Upper lobe of left lung (tissue), 6 donors: ENCODE results near the gene SUMF1. TPM values are rescaled to one million over a fixed set of nuclear protein-coding genes. Genes with fewer than 3 reads are reported as not detected.

Source experiments
- ATAC-seq, 2 donors: fragments of 200-7000 bp; cut with Tn5 transposase; one replicate each; pipeline ENCODE4 v1.9.1; 2022; ENCODE audit warnings: mild to moderate bottlenecking in 2 of 2, moderate library complexity in 2 of 2; ENCODE audit not compliant: low FRiP score in 2 of 2
- DNase-seq, 2 donors: peaks; one replicate each; pipeline ENCODE4 v3.0.0-alpha.2; 2019 to 2020
- H3K27ac ChIP-seq, 4 donors: fragments of 200-600 bp; sonication (generic); one replicate each; pipeline ENCODE4 v1.5.1; 2016 to 2019
- H3K27me3 ChIP-seq, 4 donors: fragments of 200-600 bp; sonication (generic); one replicate each; pipeline ENCODE4 v1.5.1; 2017 to 2019
- H3K36me3 ChIP-seq, 4 donors: fragments of 200-600 bp; sonication (generic); one replicate each; pipeline ENCODE4 v1.5.1; 2016 to 2019
- H3K4me1 ChIP-seq, 4 donors: fragments of 200-600 bp; sonication (generic); one replicate each; pipeline ENCODE4 v1.5.1; 2018 to 2019
- H3K4me3 ChIP-seq, 4 donors: fragments of 200-600 bp; sonication (generic); one replicate each; pipeline ENCODE4 v1.5.1; 2017 to 2019; ENCODE audit warnings: mild to moderate bottlenecking in 2 of 4, moderate library complexity in 1 of 4
- H3K9me3 ChIP-seq, 4 donors: fragments of 200-600 bp; sonication (generic); one replicate each; pipeline ENCODE4 v1.5.1; 2018 to 2019
- EP300 ChIP-seq, 4 donors: sonication (generic); formaldehyde crosslinking; IDR thresholded peaks; one replicate each; pipeline ENCODE4 v1.5.1; 2017; ENCODE audit warnings: antibody characterized with exemption in 4 of 4, control low read depth in 2 of 4
- POLR2A ChIP-seq, 4 donors: fragments of 450-650 bp; IDR thresholded peaks; one replicate each; pipeline ENCODE4 v1.5.1; 2016 to 2017; ENCODE audit warnings: antibody characterized with exemption in 4 of 4, mild to moderate bottlenecking in 2 of 4
- POLR2AphosphoS5 ChIP-seq, 2 donors: sonication (generic); formaldehyde crosslinking; IDR thresholded peaks; one replicate each; pipeline ENCODE4 v1.5.1; 2017; ENCODE audit warnings: antibody characterized with exemption in 2 of 2
- WGBS, 2 donors: methylation state at CpG; one replicate each; pipeline ENCODE4 v1.1.5; 2017 to 2018; 5-methylcytosine and 5-hydroxymethylcytosine counted together
- total RNA-seq, 6 donors: library from RNA; depleted of rRNA in 4 of 6; stranded (reverse); fragments of >200 nt in 4 of 6; gene quantifications; one replicate each; pipeline versions ENCODE4 v1.1.0 to v1.2.1, GENCODE V29; 2016 to 2021
- TF ChIP-seq, protein P1 (sequence below), 6 experiments: fragments of 450-650 bp in 4 of 6; fragments of 200-600 bp in 2 of 6; sonication (generic) in 2 of 6; IDR thresholded peaks; one replicate each; pipeline ENCODE4 v1.5.1; 2016 to 2019; ENCODE audit warnings: antibody characterized with exemption in 6 of 6
- donor health status: DM: no; HTN: no; CAD: no; lungs with moderate emphysema.
- donor health status: DM: no; HTN: yes; CAD: no; lungs with severe emphysema.

The SUMF1 gene
- total RNA-seq, 6 donors from 2014 or later = 34.5 to 63.0 (median 54.0) TPM

GRCh38 chr3:4447295-4447999, 19.6 kb downstream of the SUMF1 start:
- H3K27me3 ChIP-seq = no peaks in the 10 kb centered on the region
- no peak overlapping the region for H3K27ac ChIP-seq
- DNase-seq (no peak), ATAC-seq (no peak)
- no peak overlapping the region for H3K4me3 ChIP-seq
- 81 to 82% methylated on average over 3 of the region's 3 CpGs for WGBS, 2 donors
- no peak for TF ChIP-seq EP300 (IDR thresholded peaks at IDR 0.05)
- TF ChIP-seq POLR2AphosphoS5 (IDR thresholded peaks at IDR 0.05) = no peak
- no peak for TF ChIP-seq POLR2A (IDR thresholded peaks at IDR 0.05)
- TF ChIP-seq, protein P1, sequence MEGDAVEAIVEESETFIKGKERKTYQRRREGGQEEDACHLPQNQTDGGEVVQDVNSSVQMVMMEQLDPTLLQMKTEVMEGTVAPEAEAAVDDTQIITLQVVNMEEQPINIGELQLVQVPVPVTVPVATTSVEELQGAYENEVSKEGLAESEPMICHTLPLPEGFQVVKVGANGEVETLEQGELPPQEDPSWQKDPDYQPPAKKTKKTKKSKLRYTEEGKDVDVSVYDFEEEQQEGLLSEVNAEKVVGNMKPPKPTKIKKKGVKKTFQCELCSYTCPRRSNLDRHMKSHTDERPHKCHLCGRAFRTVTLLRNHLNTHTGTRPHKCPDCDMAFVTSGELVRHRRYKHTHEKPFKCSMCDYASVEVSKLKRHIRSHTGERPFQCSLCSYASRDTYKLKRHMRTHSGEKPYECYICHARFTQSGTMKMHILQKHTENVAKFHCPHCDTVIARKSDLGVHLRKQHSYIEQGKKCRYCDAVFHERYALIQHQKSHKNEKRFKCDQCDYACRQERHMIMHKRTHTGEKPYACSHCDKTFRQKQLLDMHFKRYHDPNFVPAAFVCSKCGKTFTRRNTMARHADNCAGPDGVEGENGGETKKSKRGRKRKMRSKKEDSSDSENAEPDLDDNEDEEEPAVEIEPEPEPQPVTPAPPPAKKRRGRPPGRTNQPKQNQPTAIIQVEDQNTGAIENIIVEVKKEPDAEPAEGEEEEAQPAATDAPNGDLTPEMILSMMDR (IDR thresholded peaks at IDR 0.05) = no peak
- no peaks in the 10 kb centered on the region for H3K9me3 ChIP-seq
- peaks cover 0 to 47% (median 13%) of the 10 kb centered on the region in 4 donors for H3K36me3 ChIP-seq
- no peaks in the 10 kb centered on the region for H3K4me1 ChIP-seq

DNA sequence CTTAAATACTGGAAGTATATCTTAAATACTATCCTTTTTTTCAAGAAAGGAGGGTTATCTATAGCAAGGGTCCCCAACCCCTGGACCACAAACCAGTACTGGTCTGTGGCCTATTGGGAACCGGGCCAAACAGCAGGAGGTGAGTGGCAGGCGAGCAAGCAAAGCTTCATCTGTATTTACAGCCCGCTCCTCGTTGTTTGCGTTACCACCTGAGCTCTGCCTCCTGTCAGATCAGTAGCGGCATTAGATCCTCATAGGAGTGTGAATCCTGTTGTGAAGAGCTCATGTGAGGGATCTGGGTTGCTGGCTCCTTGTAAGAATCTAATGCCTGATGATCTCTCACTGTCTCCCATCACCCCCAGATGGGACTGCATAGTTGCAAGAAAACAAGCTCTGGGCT, 26.1 kb downstream of the SUMF1 start:
- no peaks in the 10 kb centered on the region for H3K4me1 ChIP-seq
- WGBS, 2 donors = 83 to 95% methylated on average over 6 of the region's 6 CpGs
- TF ChIP-seq POLR2A (IDR thresholded peaks at IDR 0.05) = no peak
- TF ChIP-seq POLR2AphosphoS5 (IDR thresholded peaks at IDR 0.05) = no peak
- TF ChIP-seq EP300 (IDR thresholded peaks at IDR 0.05) = no peak
- TF ChIP-seq, protein P1 (IDR thresholded peaks at IDR 0.05) = no peak

DNA sequence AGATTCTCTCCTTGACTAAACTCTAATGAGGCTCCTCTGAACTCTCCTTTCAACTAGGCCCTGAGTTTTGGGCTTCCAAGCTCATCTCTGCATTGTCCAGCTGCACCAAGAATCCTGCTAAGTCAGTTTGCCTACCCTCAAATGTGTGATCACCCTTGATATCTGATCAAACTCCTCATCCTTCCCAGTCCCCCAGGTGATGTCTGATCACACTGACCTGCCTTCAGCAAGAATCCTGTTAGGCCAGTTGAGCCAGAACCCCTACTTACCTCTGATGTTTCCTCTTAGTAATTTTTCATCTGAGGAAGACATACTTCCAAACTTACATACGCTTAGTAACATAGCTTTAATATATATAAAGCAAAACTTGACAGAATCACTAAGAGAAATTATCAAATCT, 28.8 kb downstream of the SUMF1 start:
- 91 to 95% methylated on average over 1 of the region's 1 CpG for WGBS, 2 donors
- TF ChIP-seq POLR2A (IDR thresholded peaks at IDR 0.05) = no peak
- no peak overlapping the region for H3K4me3 ChIP-seq
- no peaks in the 10 kb centered on the region for H3K9me3 ChIP-seq
- no peak overlapping the region for H3K27ac ChIP-seq
- DNase-seq (no peak), ATAC-seq (no peak)
- no peaks in the 10 kb centered on the region for H3K4me1 ChIP-seq
- H3K36me3 ChIP-seq = peaks cover 0 to 4% (median 0%) of the 10 kb centered on the region in 4 donors
- H3K27me3 ChIP-seq = no peaks in the 10 kb centered on the region

More for the DNA sequence above, 26.1 kb downstream of the SUMF1 start:
- H3K9me3 ChIP-seq = no peaks in the 10 kb centered on the region
- ATAC-seq = no peak
- no peaks in the 10 kb centered on the region for H3K27me3 ChIP-seq
- no peak overlapping the region for H3K4me3 ChIP-seq
- no peak overlapping the region for H3K27ac ChIP-seq
- H3K36me3 ChIP-seq = peaks cover 0 to 22% (median 7%) of the 10 kb centered on the region in 4 donors
- no peak for DNase-seq

DNA sequence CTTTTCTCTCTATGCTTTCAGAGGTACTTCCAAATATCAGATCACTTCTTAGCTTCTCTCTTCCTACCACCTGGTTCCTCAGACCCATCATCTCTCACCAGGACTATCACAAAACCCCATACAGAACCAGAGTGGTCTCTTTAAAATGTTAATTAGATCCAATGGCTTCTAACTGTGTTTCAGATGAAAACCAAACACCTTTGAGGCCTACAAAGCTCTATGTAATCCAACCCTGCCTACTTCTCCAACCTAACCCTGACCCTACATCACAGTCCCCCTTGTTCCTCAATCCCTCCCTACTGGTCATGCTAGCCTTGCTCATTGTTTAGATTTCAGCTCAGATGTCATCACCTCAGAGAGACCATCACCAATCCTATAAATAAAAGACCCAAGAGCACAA, 34.8 kb downstream of the SUMF1 start:
- Histone ChIP-seq H3K36me3 (no peaks in the 10 kb centered on the region), H3K9me3 (peaks cover 0 to 2% (median 0%) of the 10 kb centered on the region in 4 donors), H3K4me1 (peaks cover 0 to under 1% (median 0%) of the 10 kb centered on the region in 4 donors), H3K27me3 (no peaks in the 10 kb centered on the region), H3K4me3 (no peak overlapping the region), H3K27ac (no peak overlapping the region)
- no peak for TF ChIP-seq POLR2A (IDR thresholded peaks at IDR 0.05)
- TF ChIP-seq EP300 (IDR thresholded peaks at IDR 0.05) = no peak
- ATAC-seq (no peak), DNase-seq (no peak)

- H3K4me3 ChIP-seq = no peak overlapping the region
- ATAC-seq = no peak
These were observed 37.3 kb downstream of the SUMF1 start for GRCh38 chr3:4429648-4430350.

More at GRCh38 chr3:4429648-4430350, 37.3 kb downstream of the SUMF1 start:
- DNase-seq = no peak
- H3K27ac ChIP-seq = no peak overlapping the region
- TF ChIP-seq POLR2AphosphoS5 (IDR thresholded peaks at IDR 0.05) (no peak), POLR2A (IDR thresholded peaks at IDR 0.05) (no peak), EP300 (IDR thresholded peaks at IDR 0.05) (no peak)
- TF ChIP-seq, protein P1 (IDR thresholded peaks at IDR 0.05) = no peak
- H3K36me3 ChIP-seq = no peaks in the 10 kb centered on the region
- H3K9me3 ChIP-seq = peaks cover 0 to 2% (median 0%) of the 10 kb centered on the region in 4 donors
- 77 to 81% methylated on average over 6 of the region's 6 CpGs for WGBS, 2 donors
- H3K27me3 ChIP-seq = no peaks in the 10 kb centered on the region
- peaks cover 0 to 10% (median 7%) of the 10 kb centered on the region in 4 donors for H3K4me1 ChIP-seq
